H9 (cell line): Measurements from ENCODE around the gene IL12RB2. TPM values are rescaled to one million over a fixed set of nuclear protein-coding genes. Genes with fewer than 3 reads are reported as not detected.

Source experiments
- DNase-seq: peaks from one replicate; pipeline ENCODE4 v3.0.0-alpha.2; 2017
- H2AFZ ChIP-seq: one replicate; pipeline ENCODE4 v1.6.1; 2013; ENCODE audit warnings: mild to moderate bottlenecking, low read length, control low read depth, moderate library complexity
- H2AK5ac ChIP-seq: 2 replicates; pipeline ENCODE4 v1.6.1; 2013; ENCODE audit warnings: low read length, control low read depth, mixed read lengths; ENCODE audit not compliant: insufficient read length
- H2BK120ac ChIP-seq: one replicate; pipeline ENCODE4 v1.6.1; 2013; ENCODE audit warnings: low read depth, mild to moderate bottlenecking, low read length, control low read depth, inconsistent platforms; ENCODE audit not compliant: poor library complexity, severe bottlenecking
- H2BK12ac ChIP-seq: 2 replicates; pipeline ENCODE4 v1.6.1; 2013; ENCODE audit warnings: low read length, control low read depth, mixed read lengths, low read depth; ENCODE audit not compliant: insufficient read length
- H2BK15ac ChIP-seq: 2 replicates; pipeline ENCODE4 v1.6.1; 2013; ENCODE audit warnings: low read depth, low read length, control low read depth
- H2BK20ac ChIP-seq: one replicate; pipeline ENCODE4 v1.6.1; 2013; ENCODE audit warnings: low read depth, mild to moderate bottlenecking, low read length, control low read depth, inconsistent platforms; ENCODE audit not compliant: poor library complexity, severe bottlenecking
- H2BK5ac ChIP-seq: 2 replicates; pipeline ENCODE4 v1.6.1; 2013; ENCODE audit warnings: low read length, control low read depth, mixed read lengths; ENCODE audit not compliant: insufficient read length
- H3K14ac ChIP-seq: 2 replicates; pipeline ENCODE4 v1.6.1; 2013; ENCODE audit warnings: low read length, control low read depth; ENCODE audit not compliant: insufficient read depth
- H3K18ac ChIP-seq: 2 replicates; pipeline ENCODE4 v1.6.1; 2013; ENCODE audit warnings: low read depth, mild to moderate bottlenecking, mixed read lengths, low read length, control low read depth; ENCODE audit not compliant: insufficient read length
- H3K23ac ChIP-seq: 2 replicates; pipeline ENCODE4 v1.6.1; 2013; ENCODE audit warnings: low read length, control low read depth, mixed read lengths, low read depth; ENCODE audit not compliant: insufficient read length
- H3K23me2 ChIP-seq: 2 replicates; pipeline ENCODE4 v1.6.1; 2013; ENCODE audit warnings: low read depth, mild to moderate bottlenecking, mixed read lengths, low read length, control low read depth; ENCODE audit not compliant: insufficient read length, poor library complexity, severe bottlenecking
- H3K27ac ChIP-seq: 2 replicates; pipeline ENCODE4 v1.5.1; 2013; ENCODE audit warnings: low read length, control low read depth, mixed read lengths, low read depth; ENCODE audit not compliant: insufficient read length
- H3K27me3 ChIP-seq: 2 replicates; pipeline ENCODE4 v1.6.1; 2013; ENCODE audit warnings: low read length, control low read depth, inconsistent platforms; ENCODE audit not compliant: insufficient read depth
- H3K4ac ChIP-seq: 2 replicates; pipeline ENCODE4 v1.6.1; 2013; ENCODE audit warnings: low read depth, mild to moderate bottlenecking, control low read depth, inconsistent platforms, low read length, moderate library complexity
- H3K4me1 ChIP-seq: 2 replicates; pipeline ENCODE4 v1.6.1; 2013; ENCODE audit warnings: low read length, control low read depth, inconsistent platforms; ENCODE audit not compliant: insufficient read depth
- H3K4me2 ChIP-seq: 2 replicates; pipeline ENCODE4 v1.6.1; 2013; ENCODE audit warnings: low read length, control low read depth, mixed read lengths; ENCODE audit not compliant: insufficient read length, insufficient read depth
- H3K56ac ChIP-seq: 2 replicates; pipeline ENCODE4 v1.6.1; 2013; ENCODE audit warnings: low read depth, mild to moderate bottlenecking, mixed read lengths, low read length, control low read depth; ENCODE audit not compliant: insufficient read length
- H3K79me1 ChIP-seq: 2 replicates; pipeline ENCODE4 v1.6.1; 2013; ENCODE audit warnings: low read depth, mild to moderate bottlenecking, moderate library complexity, low read length, control low read depth, inconsistent platforms; ENCODE audit not compliant: insufficient read depth, poor library complexity, severe bottlenecking
- H3K79me2 ChIP-seq: 2 replicates; pipeline ENCODE4 v1.6.1; 2013; ENCODE audit warnings: low read length, control low read depth, inconsistent platforms; ENCODE audit not compliant: insufficient read depth
- H3K9ac ChIP-seq: 2 replicates; pipeline ENCODE4 v1.6.1; 2013; ENCODE audit warnings: low read length, control low read depth, mixed read lengths; ENCODE audit not compliant: insufficient read length; ENCODE audit errors: extremely low read depth
- H3K9me3 ChIP-seq: one replicate; pipeline ENCODE4 v1.6.1; 2013; ENCODE audit warnings: low read depth, low read length, inconsistent platforms; ENCODE audit not compliant: control insufficient read depth
- H3T11ph ChIP-seq: one replicate; pipeline ENCODE4 v1.6.1; 2013; ENCODE audit warnings: mild to moderate bottlenecking, low read length, control low read depth, inconsistent platforms
- H4K20me1 ChIP-seq: one replicate; pipeline ENCODE4 v1.6.1; 2013; ENCODE audit not compliant: control insufficient read depth, insufficient read length, insufficient read depth
- H4K5ac ChIP-seq: 2 replicates; pipeline ENCODE4 v1.6.1; 2013; ENCODE audit warnings: low read depth, mild to moderate bottlenecking, mixed read lengths, low read length, control low read depth; ENCODE audit not compliant: insufficient read length
- H4K8ac ChIP-seq: replicated peaks from 2 replicates; pipeline ENCODE4 v1.6.1; 2013; ENCODE audit warnings: low read length, control low read depth, mixed read lengths, low read depth; ENCODE audit not compliant: insufficient read length
- H4K91ac ChIP-seq: 2 replicates; pipeline ENCODE4 v1.6.1; 2013; ENCODE audit warnings: low read depth, mild to moderate bottlenecking, moderate library complexity, mixed read lengths, low read length, control low read depth; ENCODE audit not compliant: insufficient read length
- H3K27ac Mint-ChIP-seq, 3 experiments: 2 replicates in 2 of 3; 3 replicates in 1 of 3; pipeline ENCODE4 v1.8.0; 2020 to 2021; ENCODE audit warnings: mixed read lengths in 3 of 3, mild to moderate bottlenecking in 1 of 3, moderate library complexity in 1 of 3
- H3K27me3 Mint-ChIP-seq: 2 replicates; pipeline ENCODE4 v1.8.0; 2021; ENCODE audit warnings: low read depth, mild to moderate bottlenecking, moderate library complexity, mixed read lengths
- H3K36me3 Mint-ChIP-seq, 3 experiments: 2 replicates in 2 of 3; 3 replicates in 1 of 3; pipeline ENCODE4 v1.8.0; 2020 to 2021; ENCODE audit warnings: low read depth in 3 of 3, mixed read lengths in 3 of 3; ENCODE audit not compliant: insufficient read depth in 1 of 3
- H3K4me1 Mint-ChIP-seq, 2 experiments: 2 replicates each; pipeline ENCODE4 v1.8.0; 2020; ENCODE audit warnings: mixed read lengths in 2 of 2
- H3K4me3 Mint-ChIP-seq, 2 experiments: 2 replicates in 1 of 2; 3 replicates in 1 of 2; pipeline ENCODE4 v1.8.0; 2020 to 2021; ENCODE audit warnings: mild to moderate bottlenecking in 2 of 2, mixed read lengths in 2 of 2, moderate library complexity in 1 of 2
- H3K9me3 Mint-ChIP-seq, 2 experiments: 2 replicates in 1 of 2; 3 replicates in 1 of 2; pipeline ENCODE4 v1.8.0; 2020; ENCODE audit warnings: mild to moderate bottlenecking in 2 of 2, mixed read lengths in 2 of 2, moderate library complexity in 1 of 2
- WGBS: extraction: QIAGEN DNeasy Blood & Tissue Kit; methylation state at CpG from one replicate; pipeline ENCODE4 v1.1.7; 2013; ENCODE audit warnings: missing lambda C conversion rate, low lambda C conversion rate, mixed read lengths; ENCODE audit not compliant: insufficient read length; ENCODE audit errors: extremely low coverage; 5-methylcytosine and 5-hydroxymethylcytosine counted together
- total RNA-seq: library from RNA; stranded (reverse); gene quantifications from 2 replicates; pipeline ENCODE4 v1.2.1, GENCODE V29; 2021
- TF ChIP-seq, protein P1 (sequence below): fragments of 200-600 bp; sonication (generic); conservative IDR thresholded peaks from 3 replicates; pipeline ENCODE4 v1.8.0; 2021; ENCODE audit warnings: antibody characterized with exemption, mild to moderate bottlenecking

Gene IL12RB2
- total RNA-seq, 1 experiment from 2014 or later: 0.77 TPM

DNA sequence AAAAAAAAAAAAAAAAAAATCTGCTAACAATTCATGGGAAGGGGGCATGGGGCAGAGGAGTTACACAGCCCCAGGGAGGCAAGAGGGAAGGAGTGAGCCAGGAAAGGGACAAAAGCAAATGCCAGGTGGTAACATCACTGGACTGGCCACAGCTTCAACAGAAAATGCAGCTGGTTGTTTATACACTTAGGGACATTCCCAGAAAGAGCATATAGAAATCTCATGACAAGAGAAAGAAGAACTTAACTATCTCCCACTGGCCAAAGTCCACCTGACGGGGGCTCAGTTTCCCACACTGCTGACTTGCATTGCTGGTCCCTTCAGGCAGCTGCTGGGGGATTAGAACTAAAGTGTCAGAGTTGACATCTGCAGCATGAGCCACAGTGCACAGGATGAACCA lies 14.8 kb downstream of the IL12RB2 start:
- Histone ChIP-seq H2BK20ac (no peak overlapping the region), H4K91ac (no peak overlapping the region), H3K23me2 (no peaks in the 10 kb centered on the region), H3K18ac (no peak overlapping the region), H3K23ac (no peak overlapping the region), H4K5ac (no peak overlapping the region), H2BK12ac (no peak overlapping the region), H3K9ac (no peak overlapping the region), H3K27ac (no peak overlapping the region), H3K79me2 (no peaks in the 10 kb centered on the region), H2AK5ac (no peak overlapping the region), H3K79me1 (no peaks in the 10 kb centered on the region), H3K4me1 (no peaks in the 10 kb centered on the region; the same call in 1 of the 2 replicates), H3K9me3 (no peaks in the 10 kb centered on the region), H2BK15ac (no peak overlapping the region), H4K8ac (no peak overlapping the region), H2AFZ (no peak overlapping the region), H2BK5ac (no peak overlapping the region), H3K4ac (no peak overlapping the region), H3K14ac (no peak overlapping the region), H3T11ph (no peak overlapping the region), H3K56ac (no peak overlapping the region), H3K27me3 (no peaks in the 10 kb centered on the region), H4K20me1 (no peaks in the 10 kb centered on the region), H3K4me2 (no peak overlapping the region), H2BK120ac (no peak overlapping the region)
- peaks cover 0 to 5% (median 0%) of the 10 kb centered on the region in 3 experiments; a peak in 4 of 7 replicates for H3K36me3 Mint-ChIP-seq
- no peak overlapping the region for H3K4me3 Mint-ChIP-seq
- TF ChIP-seq, protein P1, sequence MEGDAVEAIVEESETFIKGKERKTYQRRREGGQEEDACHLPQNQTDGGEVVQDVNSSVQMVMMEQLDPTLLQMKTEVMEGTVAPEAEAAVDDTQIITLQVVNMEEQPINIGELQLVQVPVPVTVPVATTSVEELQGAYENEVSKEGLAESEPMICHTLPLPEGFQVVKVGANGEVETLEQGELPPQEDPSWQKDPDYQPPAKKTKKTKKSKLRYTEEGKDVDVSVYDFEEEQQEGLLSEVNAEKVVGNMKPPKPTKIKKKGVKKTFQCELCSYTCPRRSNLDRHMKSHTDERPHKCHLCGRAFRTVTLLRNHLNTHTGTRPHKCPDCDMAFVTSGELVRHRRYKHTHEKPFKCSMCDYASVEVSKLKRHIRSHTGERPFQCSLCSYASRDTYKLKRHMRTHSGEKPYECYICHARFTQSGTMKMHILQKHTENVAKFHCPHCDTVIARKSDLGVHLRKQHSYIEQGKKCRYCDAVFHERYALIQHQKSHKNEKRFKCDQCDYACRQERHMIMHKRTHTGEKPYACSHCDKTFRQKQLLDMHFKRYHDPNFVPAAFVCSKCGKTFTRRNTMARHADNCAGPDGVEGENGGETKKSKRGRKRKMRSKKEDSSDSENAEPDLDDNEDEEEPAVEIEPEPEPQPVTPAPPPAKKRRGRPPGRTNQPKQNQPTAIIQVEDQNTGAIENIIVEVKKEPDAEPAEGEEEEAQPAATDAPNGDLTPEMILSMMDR: no peak
- no peak for DNase-seq
- no CpG with 5 or more reads among the region's 1 CpG for WGBS
- H3K27me3 Mint-ChIP-seq: peaks cover 12% of the 10 kb centered on the region
- H3K9me3 Mint-ChIP-seq: peaks cover 0 to 4% of the 10 kb centered on the region in 2 experiments; a peak in 2 of 5 replicates
- H3K4me1 Mint-ChIP-seq: peaks cover 9 to 13% of the 10 kb centered on the region in 2 experiments; a peak in 3 of 4 replicates
- H3K27ac Mint-ChIP-seq: no peak overlapping the region
